MM.1S (cell line): ENCODE data around the gene TSEN34.
"Not testable (repeated sequence)": the region's sequence is repeated elsewhere in the genome, so short reads cannot be mapped to it uniquely, and the experiment has no call there.

Source experiments
- EZH2 ChIP-seq: fragments of 300-600 bp; sonication (generic); optimal IDR thresholded peaks from 2 replicates; pipeline ENCODE3; 2017; ENCODE audit warnings: low read depth, mild to moderate bottlenecking, antibody characterized with exemption, low read length, mixed read lengths
- TF ChIP-seq, protein P1 (sequence below): fragments of 300-600 bp; sonication (generic); IDR thresholded peaks from 2 replicates; pipeline ENCODE4 v1.5.1; 2016; ENCODE audit warnings: antibody characterized with exemption, low read length, mixed read lengths

GRCh38 chr19:54214217-54214616 is 23.1 kb downstream of the TSEN34 start:
- TF ChIP-seq, protein P1, sequence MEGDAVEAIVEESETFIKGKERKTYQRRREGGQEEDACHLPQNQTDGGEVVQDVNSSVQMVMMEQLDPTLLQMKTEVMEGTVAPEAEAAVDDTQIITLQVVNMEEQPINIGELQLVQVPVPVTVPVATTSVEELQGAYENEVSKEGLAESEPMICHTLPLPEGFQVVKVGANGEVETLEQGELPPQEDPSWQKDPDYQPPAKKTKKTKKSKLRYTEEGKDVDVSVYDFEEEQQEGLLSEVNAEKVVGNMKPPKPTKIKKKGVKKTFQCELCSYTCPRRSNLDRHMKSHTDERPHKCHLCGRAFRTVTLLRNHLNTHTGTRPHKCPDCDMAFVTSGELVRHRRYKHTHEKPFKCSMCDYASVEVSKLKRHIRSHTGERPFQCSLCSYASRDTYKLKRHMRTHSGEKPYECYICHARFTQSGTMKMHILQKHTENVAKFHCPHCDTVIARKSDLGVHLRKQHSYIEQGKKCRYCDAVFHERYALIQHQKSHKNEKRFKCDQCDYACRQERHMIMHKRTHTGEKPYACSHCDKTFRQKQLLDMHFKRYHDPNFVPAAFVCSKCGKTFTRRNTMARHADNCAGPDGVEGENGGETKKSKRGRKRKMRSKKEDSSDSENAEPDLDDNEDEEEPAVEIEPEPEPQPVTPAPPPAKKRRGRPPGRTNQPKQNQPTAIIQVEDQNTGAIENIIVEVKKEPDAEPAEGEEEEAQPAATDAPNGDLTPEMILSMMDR: not testable (repeated sequence)
- TF ChIP-seq EZH2: not testable (repeated sequence)
